OCI-LY7 (cell line): ENCODE data around the gene DEAF1.

ENCODE experiments used
- EZH2phosphoT487 ChIP-seq: fragments of 200-600 bp; sonication (generic); IDR thresholded peaks from 2 replicates; pipeline ENCODE4 v1.6.1; 2018; ENCODE audit warnings: low read depth, borderline replicate concordance, mild to moderate bottlenecking, mixed run types, antibody characterized with exemption, low read length, moderate library complexity, mixed read lengths
- TF ChIP-seq, protein P1 (sequence below): fragments of 200-600 bp; sonication (generic); conservative IDR thresholded peaks from 2 replicates; pipeline ENCODE4 v1.5.1; 2014; ENCODE audit warnings: mild to moderate bottlenecking, antibody characterized with exemption, low read length, moderate library complexity, mixed read lengths

DNA sequence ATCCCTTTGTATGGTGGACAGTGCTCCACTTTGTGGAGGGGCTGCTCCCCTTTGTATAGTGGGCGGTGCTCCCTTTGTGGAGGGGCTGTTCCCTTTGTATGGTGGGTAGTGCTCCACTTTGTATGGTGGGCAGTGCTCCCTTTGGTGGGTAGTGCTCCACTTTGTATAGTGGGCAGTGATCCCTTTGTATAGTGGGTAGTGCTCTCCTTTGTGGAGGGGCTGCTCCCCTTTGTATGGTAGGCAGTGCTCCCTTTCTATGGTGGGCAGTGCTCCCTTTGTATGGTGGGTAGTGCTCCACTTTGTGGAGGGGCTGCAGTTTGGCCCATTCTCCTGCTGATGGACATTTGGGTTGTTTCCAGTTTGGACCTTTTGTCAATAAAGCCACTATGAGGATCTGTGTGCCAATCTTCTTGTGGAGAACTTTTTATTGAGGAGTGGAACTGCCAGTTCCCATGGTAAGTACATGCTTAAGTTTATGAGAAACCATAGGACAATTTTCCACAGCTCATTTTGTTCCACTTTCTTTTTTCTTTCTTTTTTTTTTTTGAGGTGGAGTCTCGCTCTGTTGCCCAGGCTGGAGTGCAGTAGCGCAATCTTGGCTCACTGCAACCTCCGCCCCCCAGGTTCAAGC lies 47.7 kb upstream of the DEAF1 start:
- TF ChIP-seq EZH2phosphoT487: no peak
- TF ChIP-seq, protein P1, sequence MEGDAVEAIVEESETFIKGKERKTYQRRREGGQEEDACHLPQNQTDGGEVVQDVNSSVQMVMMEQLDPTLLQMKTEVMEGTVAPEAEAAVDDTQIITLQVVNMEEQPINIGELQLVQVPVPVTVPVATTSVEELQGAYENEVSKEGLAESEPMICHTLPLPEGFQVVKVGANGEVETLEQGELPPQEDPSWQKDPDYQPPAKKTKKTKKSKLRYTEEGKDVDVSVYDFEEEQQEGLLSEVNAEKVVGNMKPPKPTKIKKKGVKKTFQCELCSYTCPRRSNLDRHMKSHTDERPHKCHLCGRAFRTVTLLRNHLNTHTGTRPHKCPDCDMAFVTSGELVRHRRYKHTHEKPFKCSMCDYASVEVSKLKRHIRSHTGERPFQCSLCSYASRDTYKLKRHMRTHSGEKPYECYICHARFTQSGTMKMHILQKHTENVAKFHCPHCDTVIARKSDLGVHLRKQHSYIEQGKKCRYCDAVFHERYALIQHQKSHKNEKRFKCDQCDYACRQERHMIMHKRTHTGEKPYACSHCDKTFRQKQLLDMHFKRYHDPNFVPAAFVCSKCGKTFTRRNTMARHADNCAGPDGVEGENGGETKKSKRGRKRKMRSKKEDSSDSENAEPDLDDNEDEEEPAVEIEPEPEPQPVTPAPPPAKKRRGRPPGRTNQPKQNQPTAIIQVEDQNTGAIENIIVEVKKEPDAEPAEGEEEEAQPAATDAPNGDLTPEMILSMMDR: no peak
